Endothelial cell of umbilical vein (primary cell): ENCODE data around the gene ARHGEF28. TPM values are rescaled to one million over a fixed set of nuclear protein-coding genes. Genes with fewer than 3 reads are reported as not detected.

Experiments used
- BruUV-seq: library from RNA; stranded (reverse); fragments of 400-500 nt; replicated peaks from 2 replicates; lab custom pipeline; 2021; lab: Mats Ljungman, UMichigan
- CTCF ChIA-PET: fragments of 300-600, 350-600 bp; sonication (Branson Sonifier 250); formaldehyde crosslinking; loops from one replicate; lab custom pipeline; 2021; ENCODE audit warnings: antibody characterized with exemption, inconsistent platforms; lab: Charles Lee
- POLR2A ChIA-PET: fragments of 300-600, 350-600 bp; sonication (Branson Sonifier 250); formaldehyde crosslinking; loops from one replicate; lab custom pipeline; 2021; ENCODE audit warnings: antibody characterized with exemption, inconsistent platforms; lab: Charles Lee
- DNase-seq: peaks from one replicate; pipeline ENCODE4 v3.0.0-alpha.2; 2011; ENCODE audit warnings: low read depth, low spot score
- FAIRE-seq: peaks from 2 replicates; lab custom pipeline; 2011; peaks lifted over from hg19 to GRCh38; lab: Jason Lieb, UNC
- H2AFZ ChIP-seq: 2 replicates; pipeline ENCODE4 v1.6.0; 2012; ENCODE audit warnings: low read depth, low read length, control low read depth, inconsistent platforms
- H3K27ac ChIP-seq: 2 replicates; pipeline ENCODE4 v1.5.1; 2011; ENCODE audit warnings: low read depth, mild to moderate bottlenecking, control low read depth, low read length, moderate library complexity; ENCODE audit not compliant: insufficient read depth
- H3K27me3 ChIP-seq, 2 experiments: 2 replicates each; pipeline versions ENCODE4 v1.6.0 to v1.6.1; 2011; ENCODE audit warnings: low read length in 2 of 2, mixed read lengths in 1 of 2; ENCODE audit not compliant: control insufficient read depth in 2 of 2, insufficient read depth in 2 of 2
- H3K36me3 ChIP-seq, 2 experiments: 2 replicates in 1 of 2; 3 replicates in 1 of 2; pipeline ENCODE4 v1.5.1; 2011; ENCODE audit warnings: low read length in 2 of 2, mild to moderate bottlenecking in 1 of 2, moderate library complexity in 1 of 2; ENCODE audit not compliant: control insufficient read depth in 2 of 2, insufficient read depth in 2 of 2; ENCODE audit errors: extremely low read depth in 1 of 2
- H3K4me1 ChIP-seq: 3 replicates; pipeline ENCODE4 v1.5.1; 2011; ENCODE audit warnings: mild to moderate bottlenecking, low read length; ENCODE audit not compliant: control insufficient read depth, insufficient read depth; ENCODE audit errors: extremely low read depth
- H3K4me2 ChIP-seq: 2 replicates; pipeline ENCODE4 v1.6.1; 2011; ENCODE audit warnings: low read length, control low read depth, mixed read lengths; ENCODE audit not compliant: insufficient read depth
- H3K4me3 ChIP-seq, 3 experiments: fragments of 200-600 bp in 1 of 3; sonication (generic), shearing (Covaris generic) in 1 of 3; replicated peaks in 1 of 3; 2 replicates each; pipeline ENCODE4 v1.5.1; 2011 to 2016; ENCODE audit warnings: control low read depth in 3 of 3, low read length in 3 of 3, mild to moderate bottlenecking in 2 of 3, inconsistent platforms in 1 of 3, low read depth in 1 of 3, moderate library complexity in 1 of 3; ENCODE audit not compliant: insufficient read depth in 1 of 3
- H3K79me2 ChIP-seq: 2 replicates; pipeline ENCODE4 v1.6.0; 2012; ENCODE audit warnings: low read length, inconsistent platforms; ENCODE audit not compliant: control insufficient read depth, insufficient read depth
- H3K9ac ChIP-seq: replicated peaks from 2 replicates; pipeline ENCODE3; 2011; ENCODE audit warnings: low read length, control low read depth; ENCODE audit not compliant: insufficient read depth; ENCODE audit errors: extremely low read depth
- H3K9me1 ChIP-seq: replicated peaks from 3 replicates; pipeline ENCODE4 v1.6.0; 2011; ENCODE audit warnings: mild to moderate bottlenecking, low read length; ENCODE audit not compliant: control insufficient read depth, insufficient read depth; ENCODE audit errors: extremely low read depth
- H3K9me3 ChIP-seq: replicated peaks from 2 replicates; pipeline ENCODE4 v1.5.1; 2012; ENCODE audit warnings: low read length, inconsistent platforms; ENCODE audit not compliant: control insufficient read depth, insufficient read depth
- H4K20me1 ChIP-seq: replicated peaks from 2 replicates; pipeline ENCODE3; 2011; ENCODE audit warnings: mild to moderate bottlenecking, low read length; ENCODE audit not compliant: control insufficient read depth, insufficient read depth; ENCODE audit errors: extremely low read depth
- CTCF ChIP-seq, 2 donors: IDR thresholded peaks; 1 replicate in 1 of 2; 2 replicates in 1 of 2; pipeline ENCODE4 v1.5.1; 2011; ENCODE audit warnings: low read length in 2 of 2, mild to moderate bottlenecking in 2 of 2, moderate library complexity in 2 of 2, control low read depth in 1 of 2, inconsistent platforms in 1 of 2, low read depth in 1 of 2; ENCODE audit not compliant: insufficient read depth in 1 of 2; ENCODE audit errors: extremely low read depth in 1 of 2
- EZH2 ChIP-seq: IDR thresholded peaks from 2 replicates; pipeline ENCODE4 v1.6.1; 2012; ENCODE audit warnings: borderline replicate concordance, low read depth, mild to moderate bottlenecking, moderate library complexity, low read length, inconsistent platforms; ENCODE audit not compliant: severe bottlenecking
- GATA2 ChIP-seq: IDR thresholded peaks from 2 replicates; pipeline ENCODE4 v1.7.0; 2011; ENCODE audit warnings: low read depth, mild to moderate bottlenecking, moderate library complexity, mixed read lengths, low read length; ENCODE audit not compliant: insufficient read length, insufficient read depth
- JUN ChIP-seq: IDR thresholded peaks from 2 replicates; pipeline ENCODE4 v1.6.1; 2011; ENCODE audit warnings: borderline replicate concordance, low read depth; ENCODE audit not compliant: insufficient read length, insufficient read depth
- POLR2A ChIP-seq: IDR thresholded peaks from 2 replicates; pipeline ENCODE4 v1.6.1; 2012; ENCODE audit warnings: low read depth, mild to moderate bottlenecking, control low read depth, low read length
- POLR2AphosphoS5 ChIP-seq: IDR thresholded peaks from 2 replicates; pipeline ENCODE4 v1.6.1; 2012; ENCODE audit warnings: low read depth, mild to moderate bottlenecking, control low read depth, low read length, moderate library complexity; ENCODE audit not compliant: insufficient read depth
- dilution Hi-C: fragments of 300-500 bp; cut with MboI; formaldehyde crosslinking; loops from one replicate; pipeline ENCODE4 v1.15.0; 2019; ENCODE audit warnings: low sequenced_read_pairs; ENCODE audit not compliant: extremely low pct_ligation_motif_present
- intact Hi-C: fragments of 100-400 bp; cut with micrococcal nuclease; formaldehyde crosslinking; loops from one replicate; pipeline ENCODE4 v1.10.0; 2022
- polyA plus RNA-seq, 4 experiments: library from polyadenylated mRNA; depleted of rRNA in 3 of 4; stranded (reverse) in 3 of 4; unstranded in 1 of 4; fragments of >200 nt; gene quantifications; 2 replicates each; pipeline versions ENCODE4 v1.2.1 to v1.2.3, GENCODE V29; 2011 to 2012; ENCODE audit warnings: missing spikeins in 1 of 4
- total RNA-seq: library from RNA; stranded (reverse); gene quantifications from 2 replicates; pipeline ENCODE4 v1.2.3, GENCODE V29; 2021
- TF ChIP-seq, protein P1 (sequence below): IDR thresholded peaks from 2 replicates; pipeline ENCODE4 v1.6.1; 2011; ENCODE audit not compliant: insufficient read depth, insufficient read length

Gene ARHGEF28
- total and polyA plus RNA-seq, 2 donors (not counting 3 experiments of a cell fraction or from before 2014, with no cell fraction given) = 29.5 to 108 TPM

DNA sequence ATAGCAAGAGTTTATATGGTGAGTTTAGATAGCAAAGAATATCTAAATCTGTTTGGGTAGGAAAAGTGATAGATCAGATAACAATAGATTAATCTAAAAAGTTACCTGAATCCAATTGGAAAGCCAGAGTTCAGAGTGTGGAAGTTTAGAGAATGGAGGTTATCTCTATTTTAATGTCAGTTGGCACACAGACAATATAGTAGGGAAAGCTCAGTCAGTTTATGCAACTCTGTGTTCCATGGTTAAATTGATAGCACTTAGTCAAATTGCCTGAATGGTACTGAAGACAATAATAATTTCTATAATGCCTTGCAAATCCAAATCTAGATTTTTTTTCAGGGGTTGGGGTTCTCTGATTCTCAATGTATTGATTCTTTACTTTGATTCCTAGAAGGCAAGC, 77.0 kb downstream of the ARHGEF28 start:
- DNase-seq = no peak

DNA sequence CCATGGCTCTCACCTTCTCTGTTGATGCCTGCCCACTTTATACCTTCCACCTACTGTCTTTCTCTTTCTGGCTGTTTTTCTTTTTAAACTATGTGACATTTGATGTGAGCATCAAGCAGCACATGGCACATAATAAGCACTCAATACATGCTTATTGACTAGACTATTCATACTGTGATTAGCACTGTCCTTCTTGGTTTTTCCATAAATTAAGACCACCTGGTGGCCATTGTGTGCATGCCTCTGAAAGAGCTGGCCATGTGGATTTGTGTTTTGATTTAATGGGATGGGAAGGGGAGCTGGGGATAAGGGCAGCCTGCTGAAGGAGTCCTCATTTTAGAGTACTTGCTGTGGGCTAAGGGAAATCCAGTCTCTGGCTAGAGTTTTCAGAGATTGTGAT, 79.4 kb downstream of the ARHGEF28 start:
- dilution Hi-C loops (no loop called here), intact Hi-C loops (no loop called here)
- DNase-seq = no peak
- Histone ChIP-seq H3K4me2 (no peak overlapping the region), H3K9me3 (peaks cover 3% of the 10 kb centered on the region), H3K4me1 (peaks cover 8% of the 10 kb centered on the region), H2AFZ (no peak overlapping the region), H3K27ac (no peak overlapping the region), H3K9ac (no peak overlapping the region), H3K27me3 (no peaks in the 10 kb centered on the region), H3K9me1 (no peaks in the 10 kb centered on the region), H3K36me3 (peaks cover 0 to 9% of the 10 kb centered on the region in 2 experiments), H4K20me1 (peaks cover 6% of the 10 kb centered on the region), H3K79me2 (peaks cover 96% of the 10 kb centered on the region), H3K4me3 (no peak overlapping the region)
- ChIA-PET POLR2A (no interaction called here), CTCF (interaction anchor here (0.6 to 3.4 kb wide), 8 partner anchors 9 to 114 kb away, joined by 3 to 21 read pairs (median 4); no protein-coding TSS in a partner anchor)
- TF ChIP-seq POLR2A = no peak
- TF ChIP-seq CTCF (IDR thresholded peaks at IDR 0.05; ENCODE audit: extremely low read depth in 1 of 2, insufficient read depth in 1 of 2, low read depth in 1 of 2, low read length in 2 of 2) = peak in 1 of 2 donors; percentile 4
- TF ChIP-seq POLR2AphosphoS5 = peak; percentile 26
- TF ChIP-seq JUN = no peak
- FAIRE-seq = no peak
- BruUV-seq = no TSS peak

More for the DNA sequence above, 77.0 kb downstream of the ARHGEF28 start:
- Histone ChIP-seq H3K79me2 (peaks cover 96% of the 10 kb centered on the region), H3K36me3 (peaks cover 6 to 14% of the 10 kb centered on the region in 2 experiments), H3K4me2 (no peak overlapping the region), H3K4me1 (peaks cover 10% of the 10 kb centered on the region), H3K9me1 (no peaks in the 10 kb centered on the region), H2AFZ (no peak overlapping the region), H3K9ac (no peak overlapping the region), H3K27me3 (no peaks in the 10 kb centered on the region), H3K27ac (no peak overlapping the region), H4K20me1 (no peaks in the 10 kb centered on the region), H3K9me3 (no peaks in the 10 kb centered on the region), H3K4me3 (no peak overlapping the region)
- CTCF ChIA-PET = interaction anchor here (1.0 to 1.3 kb wide), 2 partner anchors 9 to 13 kb away, joined by 3 read pairs; no protein-coding TSS in a partner anchor
- POLR2A ChIA-PET = no interaction called here
- no peak for TF ChIP-seq EZH2
- TF ChIP-seq, protein P1, sequence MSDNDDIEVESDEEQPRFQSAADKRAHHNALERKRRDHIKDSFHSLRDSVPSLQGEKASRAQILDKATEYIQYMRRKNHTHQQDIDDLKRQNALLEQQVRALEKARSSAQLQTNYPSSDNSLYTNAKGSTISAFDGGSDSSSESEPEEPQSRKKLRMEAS = no peak
- TF ChIP-seq GATA2 = no peak
- TF ChIP-seq POLR2AphosphoS5 = no peak
- TF ChIP-seq JUN = no peak
- TF ChIP-seq POLR2A = no peak
- FAIRE-seq = no peak
- no TSS peak for BruUV-seq
- dilution Hi-C loops = no loop called here
- intact Hi-C loops = no loop called here
